Dendritic cell treated with granulocyte-macrophage colony-stimulating factor and Interleukin-4, amounts not matched to agents 40 ng/mL and 50 ng/mL, for 4 days (primary cell): ENCODE results near the gene INHBE.

ENCODE experiments used
- H3K27ac Mint-ChIP-seq: one replicate; pipeline ENCODE4 v1.8.0; 2022; ENCODE audit warnings: mild to moderate bottlenecking, mixed read lengths
- H3K27me3 Mint-ChIP-seq: one replicate; pipeline ENCODE4 v1.8.0; 2022; ENCODE audit warnings: mild to moderate bottlenecking, mixed read lengths
- H3K36me3 Mint-ChIP-seq: one replicate; pipeline ENCODE4 v1.8.0; 2022; ENCODE audit warnings: low read depth, mixed read lengths
- H3K4me1 Mint-ChIP-seq: one replicate; pipeline ENCODE4 v1.8.0; 2022; ENCODE audit warnings: low read depth, mixed read lengths
- H3K4me3 Mint-ChIP-seq: one replicate; pipeline ENCODE4 v1.8.0; 2022; ENCODE audit warnings: mild to moderate bottlenecking, moderate library complexity, mixed read lengths
- H3K9me3 Mint-ChIP-seq: one replicate; pipeline ENCODE4 v1.8.0; 2022; ENCODE audit warnings: mixed read lengths
- intact Hi-C: fragments of 100-400 bp; cut with micrococcal nuclease; formaldehyde crosslinking; loops from one replicate; pipeline ENCODE4 v1.15.0; 2022

The INHBE gene

GRCh38 chr12:57471661-57472060, 16.6 kb downstream of the INHBE start:
- peaks cover 64% of the 10 kb centered on the region for H3K4me1 Mint-ChIP-seq

DNA sequence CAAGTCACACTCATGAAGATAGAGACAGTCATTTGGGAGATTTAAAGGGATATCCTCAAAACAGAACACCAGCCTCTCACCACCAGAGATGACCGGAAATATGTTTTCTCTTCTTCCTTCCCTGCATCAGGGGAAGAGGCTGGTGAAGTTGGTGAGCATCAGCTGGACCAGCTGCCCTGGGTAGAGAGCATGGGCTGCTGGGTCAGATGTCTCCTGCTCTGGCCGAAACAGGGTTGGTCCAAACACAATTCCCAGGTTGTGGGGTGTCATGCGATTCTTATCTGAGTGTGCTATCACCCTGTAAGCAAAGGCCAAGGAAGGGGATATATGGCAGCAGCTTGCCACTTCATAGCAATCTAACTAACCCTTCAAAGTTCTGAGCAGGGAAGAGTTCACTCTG, 17.3 kb downstream of the INHBE start:
- peaks cover 63% of the 10 kb centered on the region for H3K4me1 Mint-ChIP-seq
- intact Hi-C loops, result no loop called here
- peaks cover 100% of the 10 kb centered on the region for H3K36me3 Mint-ChIP-seq
- no peaks in the 10 kb centered on the region for H3K27me3 Mint-ChIP-seq
- H3K9me3 Mint-ChIP-seq, result no peaks in the 10 kb centered on the region
- H3K4me3 Mint-ChIP-seq, result no peak overlapping the region
- no peak overlapping the region for H3K27ac Mint-ChIP-seq

More at GRCh38 chr12:57471661-57472060, 16.6 kb downstream of the INHBE start:
- no peaks in the 10 kb centered on the region for H3K27me3 Mint-ChIP-seq
- intact Hi-C loops, result no loop called here
- no peak overlapping the region for H3K27ac Mint-ChIP-seq
- no peak overlapping the region for H3K4me3 Mint-ChIP-seq
- peaks cover 98% of the 10 kb centered on the region for H3K36me3 Mint-ChIP-seq
- H3K9me3 Mint-ChIP-seq, result no peaks in the 10 kb centered on the region

DNA sequence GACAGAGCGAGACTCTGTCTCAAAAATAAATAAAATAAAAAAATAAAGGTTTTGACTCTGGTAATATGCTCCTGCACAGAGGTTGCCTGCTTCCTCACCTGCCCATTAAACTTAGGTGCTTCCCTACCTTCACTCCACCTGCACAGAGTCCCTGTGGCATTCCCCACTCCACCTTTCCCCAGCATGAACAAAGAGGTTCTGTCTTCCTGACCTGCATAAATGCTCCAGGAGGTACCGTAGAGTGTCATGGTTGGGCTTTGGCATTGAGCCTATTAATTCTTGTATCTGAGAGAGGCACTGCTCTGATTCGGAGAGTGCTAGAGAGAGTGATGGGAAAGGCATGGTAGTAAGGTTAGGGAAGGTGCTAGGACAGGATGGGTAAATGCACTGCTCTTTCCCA, 18.3 kb downstream of the INHBE start:
- no peak overlapping the region for H3K4me3 Mint-ChIP-seq
- peaks cover 65% of the 10 kb centered on the region for H3K4me1 Mint-ChIP-seq
- H3K36me3 Mint-ChIP-seq, result peaks cover 95% of the 10 kb centered on the region
- H3K9me3 Mint-ChIP-seq, result no peaks in the 10 kb centered on the region
- H3K27ac Mint-ChIP-seq, result no peak overlapping the region
- intact Hi-C loops, result no loop called here
- H3K27me3 Mint-ChIP-seq, result no peaks in the 10 kb centered on the region

- peaks cover 68% of the 10 kb centered on the region for H3K4me1 Mint-ChIP-seq
- H3K9me3 Mint-ChIP-seq, result no peaks in the 10 kb centered on the region
- H3K4me3 Mint-ChIP-seq, result no peak overlapping the region
- intact Hi-C loops, result no loop called here
- no peaks in the 10 kb centered on the region for H3K27me3 Mint-ChIP-seq
- no peak overlapping the region for H3K27ac Mint-ChIP-seq
- peaks cover 90% of the 10 kb centered on the region for H3K36me3 Mint-ChIP-seq
Measured at GRCh38 chr12:57473886-57474285, 18.8 kb downstream of the INHBE start.

DNA sequence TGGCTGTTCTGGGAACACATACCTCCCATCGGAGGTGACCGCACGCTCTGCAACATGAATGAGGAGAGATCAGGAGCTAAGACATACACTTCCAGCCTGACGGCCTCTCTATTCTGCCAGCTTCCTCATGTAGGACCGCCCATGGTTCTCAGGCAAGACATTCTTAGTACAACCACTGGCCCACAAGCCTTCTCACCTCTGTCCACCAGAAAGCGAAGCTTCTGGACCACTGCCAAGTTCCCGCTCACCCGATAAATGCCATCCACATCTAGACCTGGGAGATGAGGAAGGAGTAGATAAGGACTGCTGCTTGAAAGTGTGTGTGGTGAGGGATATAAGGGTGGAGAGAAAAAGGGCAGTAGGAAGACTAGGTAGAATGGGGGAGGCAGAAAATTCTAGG, 19.3 kb downstream of the INHBE start:
- Mint-ChIP-seq H3K4me3 (peak overlapping the region; percentile 47), H3K27me3 (no peaks in the 10 kb centered on the region), H3K36me3 (peaks cover 85% of the 10 kb centered on the region), H3K4me1 (peaks cover 73% of the 10 kb centered on the region), H3K27ac (peak overlapping the region; percentile 35), H3K9me3 (no peaks in the 10 kb centered on the region)
- intact Hi-C loops, result no loop called here

DNA sequence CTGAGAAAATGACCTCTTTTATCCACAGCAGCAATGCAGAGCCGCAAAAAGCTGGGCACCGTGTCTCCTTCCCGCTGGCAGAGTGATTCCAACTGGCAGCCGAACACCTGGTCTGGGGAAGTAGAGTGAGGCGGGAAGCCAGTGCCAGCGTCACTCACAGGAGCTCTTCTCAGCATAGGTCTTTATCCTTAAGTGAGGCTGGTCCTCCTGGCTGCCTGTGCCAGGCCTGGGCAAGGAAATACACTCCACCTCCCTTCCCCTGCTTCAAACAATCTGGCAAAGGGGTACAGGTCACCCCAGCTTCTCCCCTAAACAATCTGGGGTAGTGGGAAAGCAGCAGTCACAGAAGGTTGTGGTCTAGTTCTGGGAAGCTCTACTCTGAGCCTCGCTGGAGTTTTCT, 19.8 kb downstream of the INHBE start:
- intact Hi-C loops, result no loop called here
- peaks cover 80% of the 10 kb centered on the region for H3K36me3 Mint-ChIP-seq
- peak overlapping the region; percentile 47 for H3K4me3 Mint-ChIP-seq
- no peaks in the 10 kb centered on the region for H3K9me3 Mint-ChIP-seq
- no peaks in the 10 kb centered on the region for H3K27me3 Mint-ChIP-seq
- peak overlapping the region; percentile 35 for H3K27ac Mint-ChIP-seq
- H3K4me1 Mint-ChIP-seq, result peaks cover 77% of the 10 kb centered on the region

- Mint-ChIP-seq H3K4me3 (peak overlapping the region; percentile 96), H3K9me3 (no peaks in the 10 kb centered on the region), H3K27ac (peak overlapping the region; percentile 97), H3K27me3 (no peaks in the 10 kb centered on the region), H3K36me3 (peaks cover 74% of the 10 kb centered on the region), H3K4me1 (peaks cover 84% of the 10 kb centered on the region)
- intact Hi-C loops, result loop anchor here (1.0 to 2.0 kb wide), 2 partner anchors 17 to 48 kb away; partner anchors contain the start of gene GLI1
Measured at GRCh38 chr12:57475271-57476161, 20.4 kb downstream of the INHBE start.

DNA sequence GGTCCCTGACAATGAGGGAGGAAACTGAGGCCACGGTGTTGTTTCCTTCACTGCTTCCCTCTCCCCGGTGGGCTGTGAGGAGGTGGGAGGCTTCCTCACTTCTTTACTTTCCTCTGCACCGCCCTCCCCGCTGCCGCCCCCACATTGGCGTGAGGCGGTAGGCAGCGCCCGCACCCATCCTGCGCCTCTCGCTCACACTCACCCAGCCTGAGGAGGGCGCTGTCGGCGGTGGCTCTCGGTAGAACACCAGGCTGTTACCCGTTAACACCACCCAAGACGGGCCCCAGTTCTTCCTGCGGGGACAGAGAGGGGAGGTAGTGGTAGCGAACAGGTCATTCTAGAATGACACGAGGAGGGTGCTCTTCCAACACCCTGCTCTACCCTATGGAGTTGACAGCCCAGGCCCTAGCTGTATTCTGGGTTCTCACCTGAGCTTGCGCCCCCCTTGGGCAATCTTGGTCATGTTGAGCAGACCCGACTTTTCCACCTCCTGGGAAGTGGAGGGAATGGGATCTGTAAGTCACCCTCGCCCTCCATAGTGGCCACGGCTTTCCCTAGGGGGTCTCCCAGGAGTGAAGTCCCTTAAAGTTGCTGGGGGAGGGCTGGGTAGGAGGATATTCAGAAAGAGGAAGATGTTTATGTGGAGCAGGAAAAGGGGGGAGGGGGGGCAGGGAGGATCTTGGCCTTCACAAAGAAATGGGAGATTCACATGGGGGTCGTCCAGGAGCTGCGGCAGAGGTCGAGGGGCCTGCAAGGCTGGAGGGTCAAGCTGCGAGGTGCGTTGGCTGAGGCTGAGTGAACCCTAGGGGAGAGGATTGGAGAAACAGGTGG, 21.3 kb downstream of the INHBE start:
- intact Hi-C loops, result loop anchor here (1.0 to 2.0 kb wide), 2 partner anchors 18 to 47 kb away; partner anchors contain the start of gene GLI1
- Mint-ChIP-seq H3K4me1 (peaks cover 87% of the 10 kb centered on the region), H3K27me3 (no peaks in the 10 kb centered on the region), H3K9me3 (no peaks in the 10 kb centered on the region), H3K4me3 (peak overlapping the region; percentile 96), H3K27ac (peak overlapping the region; percentile 97), H3K36me3 (peaks cover 65% of the 10 kb centered on the region)

DNA sequence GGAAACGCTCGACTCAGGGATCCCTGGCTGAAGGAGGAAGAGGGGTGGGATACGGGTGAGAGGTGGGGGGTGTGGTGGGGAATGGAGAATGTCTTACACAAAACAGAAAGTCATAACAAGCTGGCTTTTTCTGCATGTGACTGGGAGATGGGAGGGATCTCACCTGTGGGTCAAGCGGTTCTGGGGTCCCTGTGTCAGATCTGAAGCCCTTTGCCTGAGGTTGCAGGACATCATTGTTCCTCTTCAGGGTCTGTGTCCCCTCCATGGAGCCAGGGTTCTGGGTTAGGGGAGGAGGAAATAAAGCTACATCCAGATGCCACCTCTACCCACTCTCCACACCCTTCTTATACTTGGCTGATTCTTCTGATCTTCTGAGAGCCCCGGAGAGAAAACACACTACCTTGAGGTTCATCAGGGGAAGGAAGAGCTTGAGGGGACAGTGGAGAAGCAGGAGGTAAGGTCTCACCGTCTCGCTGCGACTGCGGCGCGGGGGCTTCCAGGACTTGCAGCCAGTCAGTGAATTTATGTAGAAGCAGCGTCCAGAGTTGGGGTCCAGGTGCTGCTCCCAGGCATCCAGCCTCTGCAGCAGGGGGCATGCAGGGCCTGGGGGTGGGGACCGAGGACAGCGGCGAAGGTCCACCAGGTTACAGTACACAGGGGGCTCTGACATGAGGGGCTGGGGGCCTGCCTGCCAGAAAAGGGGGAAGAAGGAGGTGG, 22.0 kb downstream of the INHBE start:
- H3K27ac Mint-ChIP-seq, result peak overlapping the region; percentile 97
- peaks cover 84% of the 10 kb centered on the region for H3K4me1 Mint-ChIP-seq
- H3K27me3 Mint-ChIP-seq, result no peaks in the 10 kb centered on the region
- H3K9me3 Mint-ChIP-seq, result no peaks in the 10 kb centered on the region
- H3K36me3 Mint-ChIP-seq, result peaks cover 57% of the 10 kb centered on the region
- intact Hi-C loops, result loop anchor here (1.0 to 2.0 kb wide), 2 partner anchors 18 to 46 kb away; partner anchors contain the start of gene GLI1
- peak overlapping the region; percentile 96 for H3K4me3 Mint-ChIP-seq

DNA sequence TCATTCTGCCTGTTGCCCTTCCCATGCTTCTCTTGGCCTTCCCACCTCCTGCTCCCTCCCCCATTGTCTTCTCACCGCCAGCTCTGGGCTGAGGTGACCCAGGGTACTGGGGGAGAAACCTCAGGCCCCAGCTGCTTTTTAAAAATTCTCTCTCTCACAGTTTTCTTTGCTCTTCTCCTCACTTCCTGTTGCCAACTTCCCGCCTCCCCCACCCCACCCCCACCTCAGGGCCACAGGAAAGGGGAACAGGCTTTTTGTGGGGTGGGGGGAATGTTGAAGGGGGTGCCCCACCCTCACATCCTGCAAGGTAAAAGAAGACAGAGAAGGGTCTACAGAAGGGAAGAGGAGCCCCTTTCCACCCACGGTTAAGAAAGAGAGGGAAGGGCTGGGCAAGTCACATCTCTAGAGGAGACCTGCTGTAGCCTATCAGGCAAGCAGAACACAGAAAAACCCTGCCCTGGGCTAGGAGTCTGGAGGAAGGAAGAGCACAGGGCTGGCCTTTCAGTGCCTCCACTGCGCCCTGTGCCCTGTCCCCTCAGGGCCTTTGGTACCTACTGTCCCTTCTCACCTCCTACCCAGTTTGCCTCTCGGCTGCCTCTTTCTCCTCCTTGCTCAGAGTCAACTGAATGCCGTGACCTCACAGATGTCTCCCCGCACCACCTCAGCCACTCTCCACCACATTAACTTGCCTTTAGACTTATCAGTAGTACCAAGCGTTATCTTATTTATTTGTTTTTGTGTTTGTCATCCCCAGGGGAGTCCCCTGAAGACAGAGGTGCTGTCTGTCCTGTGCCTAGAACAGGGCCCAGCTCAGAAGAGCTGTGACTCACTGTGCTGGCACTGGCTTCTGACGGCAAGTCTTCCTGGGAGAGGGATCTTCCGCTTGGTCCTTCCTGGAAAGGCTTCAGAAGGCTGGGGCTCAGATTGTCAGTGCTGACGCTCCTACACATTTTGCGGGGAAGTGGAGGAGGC, 22.9 kb downstream of the INHBE start:
- H3K36me3 Mint-ChIP-seq, result peaks cover 49% of the 10 kb centered on the region

DNA sequence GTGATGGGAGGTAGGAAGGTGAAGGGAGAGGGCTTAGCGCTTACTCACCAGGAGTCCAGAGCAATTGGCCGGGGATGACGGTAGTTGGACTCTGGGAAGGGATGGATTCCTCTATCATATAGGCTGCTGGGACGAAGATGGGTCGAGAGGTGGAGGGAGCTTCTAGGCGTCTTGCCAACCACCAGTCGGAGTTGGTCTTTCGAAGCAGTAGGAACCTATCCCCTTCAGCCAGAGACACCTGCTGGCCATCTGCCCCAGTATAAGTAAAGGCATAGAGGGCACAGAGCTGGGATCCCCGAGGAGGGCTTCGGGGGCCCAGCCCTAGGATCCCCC, 23.9 kb downstream of the INHBE start:
- intact Hi-C loops, result no loop called here
- Mint-ChIP-seq H3K4me3 (peak overlapping the region; percentile 96), H3K9me3 (no peaks in the 10 kb centered on the region), H3K27me3 (no peaks in the 10 kb centered on the region), H3K36me3 (peaks cover 39% of the 10 kb centered on the region), H3K4me1 (peaks cover 79% of the 10 kb centered on the region), H3K27ac (peak overlapping the region; percentile 97)

More for the DNA sequence above, 22.9 kb downstream of the INHBE start:
- no peaks in the 10 kb centered on the region for H3K27me3 Mint-ChIP-seq
- peak overlapping the region; percentile 97 for H3K27ac Mint-ChIP-seq
- H3K4me3 Mint-ChIP-seq, result peak overlapping the region; percentile 96
- no peaks in the 10 kb centered on the region for H3K9me3 Mint-ChIP-seq
- peaks cover 82% of the 10 kb centered on the region for H3K4me1 Mint-ChIP-seq
- intact Hi-C loops, result loop anchor here (1.0 to 2.0 kb wide), 2 partner anchors 9 to 19 kb away; partner anchors contain the start of gene GLI1

- Mint-ChIP-seq H3K27ac (peak within 1 kb of the TSS; percentile 97), H3K9me3 (no peaks in the 10 kb centered on the region), H3K36me3 (peaks cover 33% of the 10 kb centered on the region), H3K27me3 (no peaks in the 10 kb centered on the region), H3K4me1 (peaks cover 74% of the 10 kb centered on the region), H3K4me3 (peak within 1 kb of the TSS; percentile 96)
- intact Hi-C loops, result no loop called here
Measured at GRCh38 chr12:57479376-57480115, 24.4 kb downstream of the INHBE start, which contains the start of gene ARHGAP9. TSS of gene ARHGAP9 (minus strand) at chr12:57479866. CDS start at chr12:57479406, 460 bp downstream.
